CD8-positive, alpha-beta memory T cell (primary cell): Measurements from ENCODE around the gene PCP4L1. TPM values are rescaled to one million over a fixed set of nuclear protein-coding genes. Genes with fewer than 3 reads are reported as not detected.

Experiments
- CTCF ChIA-PET: fragments of 350-600 bp; sonication (Branson Sonifier 250); formaldehyde crosslinking; loops from one replicate; lab custom pipeline; 2021; ENCODE audit warnings: antibody characterized with exemption; lab: Charles Lee
- POLR2A ChIA-PET: fragments of 350-600 bp; sonication (Branson Sonifier 250); formaldehyde crosslinking; loops from one replicate; lab custom pipeline; 2021; ENCODE audit warnings: antibody characterized with exemption; lab: Charles Lee
- DNase-seq, 5 donors: peaks; one replicate each; pipeline versions ENCODE4 v3.0.0 to v3.0.0-alpha.2; 2020 to 2022; ENCODE audit warnings: mixed read lengths in 1 of 5
- H3K27ac ChIP-seq: one replicate; pipeline ENCODE4 v1.7.0; 2013; ENCODE audit warnings: low read depth, mild to moderate bottlenecking, low read length, moderate library complexity
- H3K27me3 ChIP-seq: 2 replicates; pipeline ENCODE4 v1.7.0; 2013; ENCODE audit warnings: low read length, mild to moderate bottlenecking; ENCODE audit not compliant: insufficient read depth, poor library complexity, severe bottlenecking
- H3K36me3 ChIP-seq: 2 replicates; pipeline ENCODE4 v1.7.0; 2013; ENCODE audit warnings: mild to moderate bottlenecking, low read length, moderate library complexity; ENCODE audit not compliant: insufficient read depth
- H3K4me1 ChIP-seq: 2 replicates; pipeline ENCODE4 v1.7.0; 2013; ENCODE audit warnings: mild to moderate bottlenecking, low read length, moderate library complexity; ENCODE audit not compliant: insufficient read depth
- H3K4me3 ChIP-seq: 2 replicates; pipeline ENCODE4 v1.7.0; 2013; ENCODE audit warnings: mild to moderate bottlenecking, low read length
- H3K9me3 ChIP-seq: 2 replicates; pipeline ENCODE4 v1.7.0; 2013; ENCODE audit warnings: mild to moderate bottlenecking, low read length
- H3K27ac Mint-ChIP-seq, 8 donors: one replicate each; pipeline ENCODE4 v1.8.0; 2020 to 2021; ENCODE audit warnings: mixed read lengths in 8 of 8, mild to moderate bottlenecking in 6 of 8, inconsistent platforms in 3 of 8, moderate library complexity in 3 of 8
- H3K27me3 Mint-ChIP-seq, 2 donors: one replicate each; pipeline ENCODE4 v1.8.0; 2020 to 2021; ENCODE audit warnings: mixed read lengths in 2 of 2, mild to moderate bottlenecking in 1 of 2, moderate library complexity in 1 of 2
- H3K36me3 Mint-ChIP-seq, 3 donors: one replicate each; pipeline ENCODE4 v1.8.0; 2020 to 2021; ENCODE audit warnings: mixed read lengths in 3 of 3, inconsistent platforms in 1 of 3, mild to moderate bottlenecking in 1 of 3
- H3K4me1 Mint-ChIP-seq, 3 donors: one replicate each; pipeline ENCODE4 v1.8.0; 2020 to 2021; ENCODE audit warnings: mixed read lengths in 3 of 3, inconsistent platforms in 1 of 3, mild to moderate bottlenecking in 1 of 3
- H3K4me3 Mint-ChIP-seq, 7 donors: one replicate each; pipeline ENCODE4 v1.8.0; 2020 to 2021; ENCODE audit warnings: mixed read lengths in 7 of 7, mild to moderate bottlenecking in 6 of 7, moderate library complexity in 4 of 7, inconsistent platforms in 2 of 7
- H3K9me3 Mint-ChIP-seq, 5 donors: one replicate each; pipeline ENCODE4 v1.8.0; 2020 to 2022; ENCODE audit warnings: mixed read lengths in 5 of 5, mild to moderate bottlenecking in 3 of 5, moderate library complexity in 2 of 5, inconsistent platforms in 1 of 5
- polyA plus RNA-seq: library from polyadenylated mRNA; unstranded; fragments of 300-500 nt; fragmentation: Illumina TruSeq; gene quantifications from one replicate; pipeline ENCODE4 v1.2.3, GENCODE V29; 2021
- total RNA-seq, 2 experiments: library from RNA; stranded (reverse); gene quantifications; one replicate each; pipeline ENCODE4 v1.2.3, GENCODE V29; 2021

PCP4L1 gene
- total RNA-seq (not detected), polyA plus RNA-seq (not detected)

- Mint-ChIP-seq H3K4me1 (peaks cover 10 to 19% (median 15%) of the 10 kb centered on the region in 3 donors), H3K27ac (peak within 1 kb of the TSS in 2 of 8 donors; percentile 37 to 55), H3K4me3 (peak within 1 kb of the TSS; percentile 41 to 90 (median 67)), H3K27me3 (peaks cover 49 to 77% of the 10 kb centered on the region in 2 donors), H3K36me3 (peaks cover 6 to 25% (median 8%) of the 10 kb centered on the region in 3 donors), H3K9me3 (peaks cover 8 to 33% (median 23%) of the 10 kb centered on the region in 5 donors)
- POLR2A ChIA-PET = no interaction called here
- no peaks in the 10 kb centered on the region for H3K9me3 ChIP-seq
- no peaks in the 10 kb centered on the region for H3K36me3 ChIP-seq
- peaks cover 25% of the 10 kb centered on the region for H3K27me3 ChIP-seq
- H3K4me3 ChIP-seq = no peak within 1 kb of the TSS
- CTCF ChIA-PET = interaction anchor here (0.7 to 1.3 kb wide), 2 partner anchors 18 to 22 kb away, joined by 3 to 4 read pairs; no protein-coding TSS in a partner anchor
- H3K4me1 ChIP-seq = no peaks in the 10 kb centered on the region
- peak in 3 of 5 donors; percentile 1 to 57 (median 34) for DNase-seq
- H3K27ac ChIP-seq = no peak within 1 kb of the TSS
Observed at GRCh38 chr1:161258439-161259344, at the start of gene PCP4L1. PCP4L1 (plus strand) TSS chr1:161258745; CDS start chr1:161258975, 230 bp downstream.

- Mint-ChIP-seq H3K4me1 (peaks cover 26 to 37% (median 32%) of the 10 kb centered on the region in 3 donors), H3K36me3 (peaks cover 24 to 90% (median 43%) of the 10 kb centered on the region in 3 donors), H3K4me3 (no peak overlapping the region), H3K9me3 (no peaks in the 10 kb centered on the region), H3K27me3 (no peaks in the 10 kb centered on the region), H3K27ac (peak overlapping the region in 7 of 8 donors; percentile 34 to 89 (median 77))
- Histone ChIP-seq H3K36me3 (peaks cover 69% of the 10 kb centered on the region), H3K4me3 (no peak overlapping the region), H3K27me3 (no peaks in the 10 kb centered on the region), H3K9me3 (no peaks in the 10 kb centered on the region), H3K4me1 (peaks cover 26% of the 10 kb centered on the region), H3K27ac (no peak overlapping the region)
- DNase-seq = peak; percentile 44 to 80 (median 57)
- ChIA-PET CTCF (interaction anchor here (1.0 to 14.0 kb wide), 9 partner anchors 10 to 172 kb away, joined by 3 to 197 read pairs (median 5); partner anchors contain the start of genes APOA2 and TOMM40L), POLR2A (no interaction called here)
Observed at GRCh38 chr1:161209790-161210409, 48.6 kb upstream of the PCP4L1 start.

- POLR2A ChIA-PET = no interaction called here
- Mint-ChIP-seq H3K9me3 (no peaks in the 10 kb centered on the region), H3K27ac (no peak overlapping the region), H3K36me3 (peaks cover 19 to 57% (median 27%) of the 10 kb centered on the region in 3 donors), H3K27me3 (no peaks in the 10 kb centered on the region), H3K4me1 (peaks cover 32 to 43% (median 37%) of the 10 kb centered on the region in 3 donors), H3K4me3 (no peak overlapping the region)
- H3K27ac ChIP-seq = no peak overlapping the region
- H3K36me3 ChIP-seq = peaks cover 44% of the 10 kb centered on the region
- no peaks in the 10 kb centered on the region for H3K9me3 ChIP-seq
- CTCF ChIA-PET = interaction anchor here (5.1 kb wide), 1 partner anchor 12 kb away, joined by 31 read pairs; the partner anchor contains the start of gene TOMM40L
- no peak overlapping the region for H3K4me3 ChIP-seq
- no peaks in the 10 kb centered on the region for H3K27me3 ChIP-seq
- H3K4me1 ChIP-seq = peaks cover 36% of the 10 kb centered on the region
- no peak for DNase-seq
Observed at GRCh38 chr1:161214369-161214768, 44.2 kb upstream of the PCP4L1 start.

GRCh38 chr1:161215076-161215475, 43.5 kb upstream of the PCP4L1 start, which contains the start of gene FCER1G:
FCER1G (plus strand) TSS chr1:161215295; CDS start chr1:161215322, 27 bp downstream.
- Mint-ChIP-seq H3K27ac (peak within 1 kb of the TSS in 4 of 8 donors; percentile 9 to 84 (median 53)), H3K9me3 (no peaks in the 10 kb centered on the region), H3K36me3 (peaks cover 12 to 50% (median 20%) of the 10 kb centered on the region in 3 donors), H3K27me3 (no peaks in the 10 kb centered on the region), H3K4me3 (no peak within 1 kb of the TSS), H3K4me1 (peaks cover 25 to 43% (median 31%) of the 10 kb centered on the region in 3 donors)
- DNase-seq = no peak
- POLR2A ChIA-PET = interaction anchor here (0.8 kb wide), 1 partner anchor 49 kb away, joined by 3 read pairs; the partner anchor contains the start of gene PPOX
- Histone ChIP-seq H3K4me3 (no peak within 1 kb of the TSS), H3K27ac (no peak within 1 kb of the TSS), H3K9me3 (no peaks in the 10 kb centered on the region), H3K27me3 (no peaks in the 10 kb centered on the region), H3K4me1 (peaks cover 36% of the 10 kb centered on the region), H3K36me3 (peaks cover 37% of the 10 kb centered on the region)
- CTCF ChIA-PET = interaction anchor here (1.0 to 5.1 kb wide), 4 partner anchors 8 to 23 kb away, joined by 3 to 31 read pairs (median 10); partner anchors contain the start of gene TOMM40L

GRCh38 chr1:161216945-161217712, 41.4 kb upstream of the PCP4L1 start:
- Histone ChIP-seq H3K27ac (no peak overlapping the region), H3K36me3 (peaks cover 18% of the 10 kb centered on the region), H3K9me3 (no peaks in the 10 kb centered on the region), H3K4me1 (peaks cover 37% of the 10 kb centered on the region), H3K27me3 (no peaks in the 10 kb centered on the region), H3K4me3 (no peak overlapping the region)
- POLR2A ChIA-PET = no interaction called here
- CTCF ChIA-PET = interaction anchor here (2.3 to 5.1 kb wide), 3 partner anchors 9 to 157 kb away, joined by 5 to 31 read pairs (median 17); partner anchors contain the start of gene TOMM40L
- peaks cover 0 to 3% of the 10 kb centered on the region in 2 donors for H3K27me3 Mint-ChIP-seq
- peaks cover 24 to 42% (median 31%) of the 10 kb centered on the region in 3 donors for H3K4me1 Mint-ChIP-seq
- H3K9me3 Mint-ChIP-seq = no peaks in the 10 kb centered on the region
- H3K36me3 Mint-ChIP-seq = peaks cover 10 to 29% (median 16%) of the 10 kb centered on the region in 3 donors
- H3K4me3 Mint-ChIP-seq = peak overlapping the region in 2 of 7 donors; percentile 35 to 66
- peak overlapping the region in 5 of 8 donors; percentile 7 to 82 (median 77) for H3K27ac Mint-ChIP-seq
- DNase-seq = no peak

GRCh38 chr1:161217831-161218230, 40.7 kb upstream of the PCP4L1 start:
- CTCF ChIA-PET = interaction anchor here (2.3 to 5.1 kb wide), 3 partner anchors 9 to 164 kb away, joined by 5 to 31 read pairs (median 14); partner anchors contain the start of gene TOMM40L
- Histone ChIP-seq H3K4me1 (peaks cover 37% of the 10 kb centered on the region), H3K9me3 (no peaks in the 10 kb centered on the region), H3K27me3 (no peaks in the 10 kb centered on the region), H3K4me3 (no peak overlapping the region), H3K27ac (no peak overlapping the region), H3K36me3 (peaks cover 15% of the 10 kb centered on the region)
- DNase-seq = no peak
- Mint-ChIP-seq H3K27ac (peak overlapping the region in 2 of 8 donors; percentile 78 to 80), H3K4me3 (peak overlapping the region in 2 of 7 donors; percentile 17 to 23), H3K9me3 (no peaks in the 10 kb centered on the region), H3K4me1 (peaks cover 24 to 42% (median 31%) of the 10 kb centered on the region in 3 donors), H3K36me3 (peaks cover 10 to 23% (median 14%) of the 10 kb centered on the region in 3 donors), H3K27me3 (peaks cover 0 to 3% of the 10 kb centered on the region in 2 donors)
- POLR2A ChIA-PET = no interaction called here
